Type B pancreatic cell (in vitro differentiated cells): Measurements from ENCODE around the gene HIBCH. TPM values are rescaled to one million over a fixed set of nuclear protein-coding genes. Genes with fewer than 3 reads are reported as not detected.
"Not testable (repeated sequence)": the region's sequence is repeated elsewhere in the genome, so short reads cannot be mapped to it uniquely, and the experiment has no call there.

Experiments used
- DNase-seq: peaks from one replicate; pipeline ENCODE4 v3.0.0; 2021; ENCODE audit warnings: mixed read lengths; ENCODE audit not compliant: unreplicated experiment; ENCODE audit errors: extremely low spot score
- H3K27ac Mint-ChIP-seq: 2 replicates; pipeline ENCODE4 v1.8.0; 2021; ENCODE audit warnings: mild to moderate bottlenecking, mixed read lengths
- H3K27me3 Mint-ChIP-seq: 2 replicates; pipeline ENCODE4 v1.8.0; 2021; ENCODE audit warnings: mixed read lengths
- H3K36me3 Mint-ChIP-seq: 2 replicates; pipeline ENCODE4 v1.8.0; 2021; ENCODE audit warnings: mixed read lengths
- H3K4me1 Mint-ChIP-seq: one replicate; pipeline ENCODE4 v1.8.0; 2021; ENCODE audit warnings: mixed read lengths; ENCODE audit not compliant: unreplicated experiment
- H3K4me3 Mint-ChIP-seq: 2 replicates; pipeline ENCODE4 v1.8.0; 2021; ENCODE audit warnings: mild to moderate bottlenecking, mixed read lengths
- H3K9me3 Mint-ChIP-seq: 2 replicates; pipeline ENCODE4 v1.8.0; 2021; ENCODE audit warnings: mixed read lengths
- total RNA-seq: library from RNA; stranded (reverse); gene quantifications from 2 replicates; pipeline ENCODE4 v1.2.1, GENCODE V29; 2021; ENCODE audit warnings: low replicate concordance
- TF ChIP-seq, protein P1 (sequence below): fragments of 200-600 bp; sonication (generic); conservative IDR thresholded peaks from 2 replicates; pipeline ENCODE4 v1.5.0; 2021; ENCODE audit warnings: antibody characterized with exemption, mild to moderate bottlenecking

Gene HIBCH
- total RNA-seq, 1 donor from 2014 or later = 46.6 TPM

DNA sequence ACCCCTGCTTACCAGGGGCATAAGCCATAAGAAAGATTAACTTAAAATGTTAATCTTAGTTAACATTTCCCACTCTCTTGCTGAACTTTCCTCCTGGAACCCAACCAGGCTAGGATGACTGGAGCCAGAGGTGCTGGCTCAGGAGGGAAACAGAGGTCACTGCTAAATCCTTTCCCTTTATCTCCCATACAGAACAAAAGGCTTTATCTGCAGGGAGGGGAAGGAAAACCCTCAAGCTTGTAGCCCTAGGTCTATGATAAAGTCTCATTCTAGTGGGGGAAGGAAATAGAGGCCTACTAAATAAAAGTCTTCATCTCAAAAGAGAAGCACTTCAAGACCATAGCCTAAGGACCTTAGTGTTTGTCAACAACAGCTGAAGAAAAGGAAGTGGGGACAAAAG, 18.6 kb downstream of the HIBCH start:
- DNase-seq = no peak
- H3K36me3 Mint-ChIP-seq = peaks cover 57% of the 10 kb centered on the region
- H3K9me3 Mint-ChIP-seq = no peaks in the 10 kb centered on the region
- no peak overlapping the region for H3K27ac Mint-ChIP-seq
- H3K4me3 Mint-ChIP-seq = no peak overlapping the region
- TF ChIP-seq, protein P1, sequence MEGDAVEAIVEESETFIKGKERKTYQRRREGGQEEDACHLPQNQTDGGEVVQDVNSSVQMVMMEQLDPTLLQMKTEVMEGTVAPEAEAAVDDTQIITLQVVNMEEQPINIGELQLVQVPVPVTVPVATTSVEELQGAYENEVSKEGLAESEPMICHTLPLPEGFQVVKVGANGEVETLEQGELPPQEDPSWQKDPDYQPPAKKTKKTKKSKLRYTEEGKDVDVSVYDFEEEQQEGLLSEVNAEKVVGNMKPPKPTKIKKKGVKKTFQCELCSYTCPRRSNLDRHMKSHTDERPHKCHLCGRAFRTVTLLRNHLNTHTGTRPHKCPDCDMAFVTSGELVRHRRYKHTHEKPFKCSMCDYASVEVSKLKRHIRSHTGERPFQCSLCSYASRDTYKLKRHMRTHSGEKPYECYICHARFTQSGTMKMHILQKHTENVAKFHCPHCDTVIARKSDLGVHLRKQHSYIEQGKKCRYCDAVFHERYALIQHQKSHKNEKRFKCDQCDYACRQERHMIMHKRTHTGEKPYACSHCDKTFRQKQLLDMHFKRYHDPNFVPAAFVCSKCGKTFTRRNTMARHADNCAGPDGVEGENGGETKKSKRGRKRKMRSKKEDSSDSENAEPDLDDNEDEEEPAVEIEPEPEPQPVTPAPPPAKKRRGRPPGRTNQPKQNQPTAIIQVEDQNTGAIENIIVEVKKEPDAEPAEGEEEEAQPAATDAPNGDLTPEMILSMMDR = no peak
- peaks cover 3% of the 10 kb centered on the region for H3K4me1 Mint-ChIP-seq
- no peaks in the 10 kb centered on the region for H3K27me3 Mint-ChIP-seq

DNA sequence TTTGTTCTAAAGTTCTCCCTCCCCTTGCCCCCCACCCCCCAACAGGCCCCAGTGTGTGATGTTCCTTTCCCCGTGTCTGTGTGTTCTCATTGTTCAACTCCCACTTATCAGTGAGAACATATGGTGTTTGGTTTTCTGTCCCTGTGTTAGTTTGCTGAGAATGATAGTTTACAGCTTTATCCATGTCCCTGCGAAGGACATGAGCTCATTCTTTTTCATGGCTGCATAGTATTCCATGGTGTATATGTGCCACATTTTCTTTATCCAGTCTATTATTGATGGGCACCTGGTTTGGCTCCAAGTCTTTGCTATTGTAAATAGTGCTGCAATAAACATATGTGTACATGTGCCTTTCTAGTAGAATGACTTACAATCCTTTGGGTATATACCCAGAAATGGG, 21.7 kb downstream of the HIBCH start:
- peaks cover 57% of the 10 kb centered on the region for H3K36me3 Mint-ChIP-seq
- H3K27ac Mint-ChIP-seq, H3K4me1 Mint-ChIP-seq, H3K27me3 Mint-ChIP-seq, H3K9me3 Mint-ChIP-seq, DNase-seq, H3K4me3 Mint-ChIP-seq: not testable (repeated sequence)

DNA sequence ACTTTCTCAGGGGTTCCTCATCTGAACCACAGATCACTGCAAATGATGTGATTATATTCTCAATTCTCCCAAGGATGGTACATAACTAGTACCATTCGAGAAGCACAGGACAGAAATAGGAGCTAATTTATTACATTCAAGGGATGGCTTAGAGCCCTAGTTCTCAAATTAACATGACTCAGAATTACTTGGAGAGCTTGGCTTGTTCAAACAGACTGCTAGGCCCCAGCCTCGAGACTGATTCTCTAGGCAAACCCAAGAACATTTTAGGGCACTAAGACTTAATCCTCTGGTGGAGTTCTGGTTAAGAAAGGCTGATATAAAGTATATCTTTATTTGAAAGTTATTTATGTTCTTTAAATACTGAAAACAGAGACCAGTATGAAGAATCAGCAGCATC, 35.8 kb downstream of the HIBCH start:
- TF ChIP-seq, protein P1 = no peak
- no peaks in the 10 kb centered on the region for H3K27me3 Mint-ChIP-seq
- H3K4me3 Mint-ChIP-seq = no peak overlapping the region
- no peak for DNase-seq
- no peak overlapping the region for H3K27ac Mint-ChIP-seq
- no peaks in the 10 kb centered on the region for H3K4me1 Mint-ChIP-seq
- H3K36me3 Mint-ChIP-seq = peaks cover 47% of the 10 kb centered on the region
- no peaks in the 10 kb centered on the region for H3K9me3 Mint-ChIP-seq

DNA sequence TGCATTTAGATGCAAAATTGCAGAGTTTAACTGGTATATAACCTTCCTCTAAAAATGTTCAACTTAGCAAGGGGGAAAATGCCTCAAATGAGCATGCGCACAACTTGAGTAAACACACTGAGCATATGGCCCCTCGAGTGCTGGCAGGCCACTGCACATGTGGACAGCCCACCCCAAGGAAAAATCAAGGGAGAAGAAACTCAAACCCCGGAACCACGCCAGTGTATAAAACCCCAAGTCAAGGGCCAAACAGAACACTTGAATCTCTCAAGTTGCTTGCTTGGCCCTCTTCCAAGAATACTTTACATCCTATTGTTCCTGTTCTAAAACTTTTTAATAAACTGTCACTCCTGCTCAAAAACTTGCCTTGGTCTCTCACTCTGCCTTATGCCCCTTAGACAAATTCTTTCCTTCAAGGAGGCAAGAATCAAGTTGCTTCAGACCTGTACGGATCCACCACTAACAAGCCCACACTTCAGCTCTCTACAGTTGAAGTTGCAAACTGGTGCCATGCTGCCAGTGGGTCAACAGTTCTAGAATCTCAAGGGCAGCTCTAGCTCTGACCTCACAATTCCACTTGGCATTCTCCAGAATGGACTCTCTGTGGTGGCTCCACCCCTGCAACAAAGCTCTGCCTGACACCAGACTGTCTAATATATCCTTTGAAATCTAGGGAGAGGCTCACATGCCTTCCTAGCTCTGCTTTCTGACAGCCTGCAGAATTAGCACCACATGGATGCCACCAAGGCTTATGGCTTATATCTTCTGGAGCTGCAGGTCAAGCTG, 38.9 kb downstream of the HIBCH start:
- Mint-ChIP-seq H3K9me3 (no peaks in the 10 kb centered on the region), H3K27ac (no peak overlapping the region), H3K4me1 (no peaks in the 10 kb centered on the region), H3K36me3 (peaks cover 42% of the 10 kb centered on the region), H3K4me3 (no peak overlapping the region), H3K27me3 (no peaks in the 10 kb centered on the region)
- TF ChIP-seq, protein P1 = no peak
- DNase-seq = no peak

DNA sequence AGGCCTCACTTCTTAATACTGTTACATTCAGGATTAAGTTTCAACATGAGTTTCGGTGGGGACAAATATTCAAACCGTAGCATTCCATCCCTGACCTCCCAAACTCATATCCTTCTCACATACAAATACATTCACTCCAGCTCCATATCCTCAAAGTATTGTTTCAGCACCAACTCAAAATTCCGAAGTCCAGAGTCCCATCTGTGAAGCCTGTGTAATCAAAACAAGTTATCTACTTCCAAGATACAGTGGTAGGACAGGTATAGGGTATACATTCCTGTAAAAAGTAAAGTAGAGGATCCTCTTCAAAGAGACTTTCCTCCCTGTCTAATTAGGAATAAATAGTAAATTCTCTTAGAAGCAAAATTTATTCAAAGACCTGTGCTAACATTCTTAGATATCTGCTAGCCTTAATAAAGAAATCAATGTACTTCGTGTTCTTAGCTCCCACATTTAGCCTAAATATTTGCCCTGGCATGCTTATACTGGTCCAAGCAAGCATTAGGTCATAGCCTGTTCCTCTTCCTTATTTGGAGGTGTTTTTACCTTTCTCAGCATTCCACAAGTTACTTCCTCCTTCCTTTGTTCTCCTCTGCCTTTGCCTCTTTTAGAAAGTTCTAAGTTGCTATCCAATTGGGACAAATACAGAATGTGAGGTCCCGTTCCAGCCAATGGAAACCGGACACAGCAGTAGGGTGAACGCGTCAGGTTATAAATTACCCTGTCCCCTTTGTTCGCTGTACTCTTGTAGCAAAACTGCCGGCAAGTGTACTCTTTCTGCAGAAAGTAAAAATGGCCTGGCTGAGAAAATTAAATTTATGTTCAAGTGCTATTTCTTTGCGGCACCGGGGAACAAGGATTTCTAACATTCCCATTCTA, 40.1 kb downstream of the HIBCH start:
- Mint-ChIP-seq H3K36me3 (peaks cover 41% of the 10 kb centered on the region), H3K27ac (peak overlapping the region; percentile 57)
- not testable (repeated sequence) for H3K9me3 Mint-ChIP-seq, DNase-seq, H3K27me3 Mint-ChIP-seq, H3K4me1 Mint-ChIP-seq, H3K4me3 Mint-ChIP-seq

DNA sequence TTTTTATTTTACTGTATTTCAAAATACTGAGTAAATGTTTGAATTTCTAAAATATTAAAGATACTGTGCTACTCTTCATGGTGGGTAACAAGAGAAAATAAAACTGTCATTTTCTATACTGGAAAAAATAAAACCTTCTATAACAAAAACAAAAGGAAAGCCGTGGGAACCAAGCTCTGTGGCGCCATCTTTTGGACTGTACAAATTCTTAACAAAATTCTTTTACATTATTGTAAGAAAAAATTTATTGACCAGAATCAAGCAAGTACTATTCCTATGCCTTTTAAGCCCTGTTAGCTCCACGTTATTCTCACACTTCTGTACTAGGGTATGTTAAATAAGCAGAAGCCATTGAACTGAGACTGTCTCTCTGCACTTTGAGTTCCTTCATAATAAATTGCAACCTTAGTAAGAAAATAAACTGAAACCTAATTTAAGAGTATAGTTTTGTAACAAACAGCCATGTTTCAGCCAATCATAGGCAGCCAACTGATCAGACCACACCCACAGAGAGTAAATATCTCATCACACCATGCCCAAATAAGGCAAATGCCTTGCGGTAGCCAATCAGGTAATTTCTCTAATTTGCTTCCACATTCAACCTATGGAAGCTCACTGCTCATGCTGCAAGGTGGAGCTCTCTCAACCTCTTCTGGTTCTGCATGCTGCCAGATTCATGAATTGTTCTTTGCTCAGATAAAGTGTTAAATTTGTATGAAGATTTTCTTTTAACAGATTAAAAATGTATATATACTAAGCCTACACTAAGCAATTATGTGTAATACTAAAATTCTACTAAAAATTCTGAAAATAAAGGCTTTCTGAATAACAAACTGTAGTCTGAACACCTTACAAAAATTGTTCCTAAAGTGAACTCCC, 42.2 kb downstream of the HIBCH start:
- Mint-ChIP-seq H3K9me3 (no peaks in the 10 kb centered on the region), H3K36me3 (peaks cover 34% of the 10 kb centered on the region), H3K4me1 (no peaks in the 10 kb centered on the region), H3K27ac (no peak overlapping the region), H3K4me3 (no peak overlapping the region), H3K27me3 (no peaks in the 10 kb centered on the region)
- no peak for DNase-seq
- TF ChIP-seq, protein P1 = peak; percentile 72
